DOHH2 (cell line): ENCODE measurements around the gene ERRFI1.

Experiments
- H3F3A ChIP-seq: fragments of 200-600 bp; sonication (generic), shearing (Covaris generic); 2 replicates; pipeline ENCODE4 v1.6.0; 2016; ENCODE audit warnings: antibody characterized with exemption, mild to moderate bottlenecking; ENCODE audit not compliant: control insufficient read depth, insufficient read depth
- H3K27ac ChIP-seq: fragments of 200-600 bp; sonication (generic); 2 replicates; pipeline ENCODE4 v1.5.1; 2014; ENCODE audit warnings: low read depth, mild to moderate bottlenecking, low read length, moderate library complexity
- H3K27me3 ChIP-seq: fragments of 200-600 bp; sonication (generic); 2 replicates; pipeline ENCODE4 v1.6.1; 2014; ENCODE audit warnings: mild to moderate bottlenecking, low read length, mixed read lengths; ENCODE audit not compliant: control insufficient read depth
- H3K36me3 ChIP-seq: fragments of 200-600 bp; sonication (generic); 2 replicates; pipeline ENCODE4 v1.6.1; 2014; ENCODE audit warnings: mild to moderate bottlenecking, low read length, moderate library complexity, mixed read lengths; ENCODE audit not compliant: control insufficient read depth
- H3K4me1 ChIP-seq: fragments of 200-600 bp; sonication (generic); 2 replicates; pipeline ENCODE4 v1.6.1; 2014; ENCODE audit warnings: mild to moderate bottlenecking, low read length, mixed read lengths; ENCODE audit not compliant: control insufficient read depth
- H3K4me2 ChIP-seq: fragments of 200-600 bp; sonication (generic); 2 replicates; pipeline ENCODE4 v1.6.0; 2014; ENCODE audit warnings: mild to moderate bottlenecking, low read length, moderate library complexity
- H3K4me3 ChIP-seq: fragments of 200-600 bp; sonication (generic); 2 replicates; pipeline ENCODE4 v1.5.1; 2014; ENCODE audit warnings: mild to moderate bottlenecking, low read length, mixed read lengths
- H3K79me2 ChIP-seq: fragments of 200-600 bp; sonication (generic); 2 replicates; pipeline ENCODE4 v1.6.1; 2014; ENCODE audit warnings: mild to moderate bottlenecking, low read length, mixed read lengths; ENCODE audit not compliant: control insufficient read depth
- H3K9me2 ChIP-seq: fragments of 200-600 bp; sonication (generic); replicated peaks from 2 replicates; pipeline ENCODE4 v1.6.1; 2014; ENCODE audit warnings: mild to moderate bottlenecking, low read length, mixed read lengths; ENCODE audit not compliant: control insufficient read depth
- H3K9me3 ChIP-seq: fragments of 200-600 bp; sonication (generic); 2 replicates; pipeline ENCODE4 v1.6.1; 2014; ENCODE audit warnings: antibody characterized with exemption, low read length, mixed read lengths; ENCODE audit not compliant: control insufficient read depth, insufficient read depth
- H4K20me1 ChIP-seq: fragments of 200-600 bp; sonication (generic); 2 replicates; pipeline ENCODE4 v1.6.0; 2014; ENCODE audit warnings: low read depth, mild to moderate bottlenecking, antibody characterized with exemption, low read length, moderate library complexity; ENCODE audit not compliant: control insufficient read depth, insufficient read depth
- CTCF ChIP-seq: fragments of 200-600 bp; sonication (generic); IDR thresholded peaks from one replicate; pipeline ENCODE4 v1.5.1; 2014; ENCODE audit warnings: antibody characterized with exemption, mild to moderate bottlenecking, low read depth, low read length; ENCODE audit not compliant: poor library complexity, severe bottlenecking
- EZH2phosphoT487 ChIP-seq: fragments of 200-600 bp; sonication (generic); IDR thresholded peaks from 2 replicates; pipeline ENCODE4 v1.6.1; 2017; ENCODE audit warnings: borderline replicate concordance, mild to moderate bottlenecking, antibody characterized with exemption, low read length, moderate library complexity, mixed read lengths

The ERRFI1 gene

GRCh38 chr1:8019229-8019620 lies 6.9 kb downstream of the ERRFI1 start:
- H3K79me2 ChIP-seq, result no peaks in the 10 kb centered on the region

GRCh38 chr1:8018492-8019228 lies 7.4 kb downstream of the ERRFI1 start:
- Histone ChIP-seq H3K27ac (no peak overlapping the region), H3K9me2 (no peaks in the 10 kb centered on the region), H3K79me2 (no peaks in the 10 kb centered on the region), H3K27me3 (peaks cover 39% of the 10 kb centered on the region), H3K4me1 (no peaks in the 10 kb centered on the region), H3K4me2 (no peak overlapping the region), H3F3A (no peaks in the 10 kb centered on the region), H4K20me1 (no peaks in the 10 kb centered on the region; the same call in 1 of the 2 replicates), H3K36me3 (no peaks in the 10 kb centered on the region), H3K9me3 (no peaks in the 10 kb centered on the region), H3K4me3 (no peak overlapping the region)
- no peak for TF ChIP-seq EZH2phosphoT487
- TF ChIP-seq CTCF, result no peak

More at GRCh38 chr1:8019229-8019620, 6.9 kb downstream of the ERRFI1 start:
- H3K9me2 ChIP-seq, result no peaks in the 10 kb centered on the region
- H3F3A ChIP-seq, result no peaks in the 10 kb centered on the region
- no peaks in the 10 kb centered on the region; the same call in 1 of the 2 replicates for H4K20me1 ChIP-seq
- H3K36me3 ChIP-seq, result no peaks in the 10 kb centered on the region
- H3K4me3 ChIP-seq, result no peak overlapping the region
- no peaks in the 10 kb centered on the region for H3K9me3 ChIP-seq
- no peaks in the 10 kb centered on the region for H3K4me1 ChIP-seq
- no peak for TF ChIP-seq EZH2phosphoT487
- TF ChIP-seq CTCF, result no peak
- no peak overlapping the region for H3K27ac ChIP-seq
- H3K4me2 ChIP-seq, result no peak overlapping the region
- H3K27me3 ChIP-seq, result peaks cover 45% of the 10 kb centered on the region

- Histone ChIP-seq H3K27ac (no peak overlapping the region), H3K9me3 (no peaks in the 10 kb centered on the region), H3K4me2 (no peak overlapping the region), H3K27me3 (peaks cover 32% of the 10 kb centered on the region), H3K4me3 (no peak overlapping the region), H4K20me1 (no peaks in the 10 kb centered on the region; the same call in 1 of the 2 replicates), H3F3A (no peaks in the 10 kb centered on the region), H3K79me2 (no peaks in the 10 kb centered on the region), H3K4me1 (no peaks in the 10 kb centered on the region), H3K9me2 (no peaks in the 10 kb centered on the region), H3K36me3 (no peaks in the 10 kb centered on the region)
- TF ChIP-seq CTCF (no peak), EZH2phosphoT487 (no peak)
These were observed 8.5 kb downstream of the ERRFI1 start for GRCh38 chr1:8017495-8018197.
